H7 (cell line): Measurements from ENCODE around the gene EPOP. TPM values are rescaled to one million over a fixed set of nuclear protein-coding genes. Genes with fewer than 3 reads are reported as not detected.

Experiments used
- DNase-seq: peaks from one replicate; pipeline ENCODE4 v3.0.0; 2012
- H3K27me3 ChIP-seq: 2 replicates; pipeline ENCODE4 v1.6.0; 2011; ENCODE audit warnings: mild to moderate bottlenecking, low read length; ENCODE audit not compliant: control insufficient read depth, insufficient read depth
- H3K36me3 ChIP-seq: replicated peaks from 2 replicates; pipeline ENCODE4 v1.5.1; 2011; ENCODE audit warnings: low read length; ENCODE audit not compliant: control insufficient read depth, insufficient read depth
- H3K4me3 ChIP-seq: 2 replicates; pipeline ENCODE4 v1.5.1; 2011; ENCODE audit warnings: low read depth, mild to moderate bottlenecking, control low read depth, low read length, moderate library complexity; ENCODE audit not compliant: insufficient read depth
- total RNA-seq: library from RNA; depleted of rRNA; stranded (reverse); fragments of >200 nt; shearing (Covaris generic); gene quantifications from 2 replicates; pipeline ENCODE4 v1.2.3, GENCODE V29; 2014

EPOP gene
- total RNA-seq, 1 experiment from 2014 or later: 6.2 TPM

DNA sequence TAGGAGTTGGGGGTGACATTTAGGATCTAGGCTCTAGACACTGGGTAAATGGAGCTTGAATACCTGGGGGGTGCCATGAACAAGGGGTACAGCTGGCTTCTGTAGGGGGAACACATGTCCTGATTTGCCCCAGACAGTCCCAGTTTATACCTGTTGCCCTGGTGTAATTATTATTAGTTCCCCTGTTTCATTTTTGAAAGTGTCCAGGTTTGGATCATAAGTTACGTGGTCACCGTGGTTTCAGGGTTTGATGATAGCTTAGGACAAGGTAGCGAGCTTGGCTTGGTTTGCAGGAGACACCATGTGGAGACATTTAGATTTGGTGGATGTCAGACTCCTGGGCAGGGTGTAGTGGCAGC, 35.8 kb upstream of the EPOP start:
- Histone ChIP-seq H3K27me3 (peaks cover 23% of the 10 kb centered on the region; the same call in 1 of the 2 replicates), H3K36me3 (no peaks in the 10 kb centered on the region; the same call in 1 of the 2 replicates), H3K4me3 (no peak overlapping the region)
- DNase-seq: no peak

DNA sequence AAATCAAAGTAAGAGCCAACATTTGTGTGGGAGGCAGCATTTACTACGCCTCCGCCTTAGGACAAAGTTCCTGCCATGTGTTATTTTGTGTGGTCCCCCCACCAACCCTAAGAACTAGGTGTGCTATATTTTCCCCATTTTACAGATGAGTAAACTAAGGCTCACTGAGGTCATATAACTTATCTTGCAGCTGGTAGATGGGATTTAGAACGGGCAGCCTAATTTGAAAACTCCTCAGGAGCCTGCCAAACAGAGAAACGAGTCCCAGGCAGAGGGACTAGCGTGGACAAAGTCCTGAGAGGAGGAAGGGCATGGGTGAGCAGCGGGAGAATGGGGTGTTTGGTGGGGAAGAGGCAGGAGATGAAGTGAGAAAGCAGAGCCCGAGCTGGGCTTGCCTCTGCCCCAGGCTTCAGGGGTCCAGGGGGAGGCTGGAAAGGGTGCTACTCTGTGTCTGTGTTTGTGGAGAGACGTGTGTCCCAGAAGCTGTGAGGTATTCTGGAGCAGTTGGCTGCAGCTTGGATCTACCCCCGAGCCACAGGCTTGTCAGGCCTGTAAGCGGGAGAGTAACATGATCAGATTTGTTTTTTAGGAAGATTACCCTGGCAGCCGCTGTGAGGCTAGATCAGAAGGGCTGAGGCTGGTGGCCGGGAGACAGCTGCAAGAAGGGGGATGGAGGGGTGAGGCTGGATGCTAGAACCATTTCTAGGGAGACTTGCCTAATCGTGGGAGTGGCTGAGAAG, 35.3 kb upstream of the EPOP start:
- H3K4me3 ChIP-seq: no peak overlapping the region
- H3K27me3 ChIP-seq: peaks cover 23% of the 10 kb centered on the region; the same call in 1 of the 2 replicates
- H3K36me3 ChIP-seq: no peaks in the 10 kb centered on the region; the same call in 1 of the 2 replicates
- DNase-seq: peak; percentile 32

DNA sequence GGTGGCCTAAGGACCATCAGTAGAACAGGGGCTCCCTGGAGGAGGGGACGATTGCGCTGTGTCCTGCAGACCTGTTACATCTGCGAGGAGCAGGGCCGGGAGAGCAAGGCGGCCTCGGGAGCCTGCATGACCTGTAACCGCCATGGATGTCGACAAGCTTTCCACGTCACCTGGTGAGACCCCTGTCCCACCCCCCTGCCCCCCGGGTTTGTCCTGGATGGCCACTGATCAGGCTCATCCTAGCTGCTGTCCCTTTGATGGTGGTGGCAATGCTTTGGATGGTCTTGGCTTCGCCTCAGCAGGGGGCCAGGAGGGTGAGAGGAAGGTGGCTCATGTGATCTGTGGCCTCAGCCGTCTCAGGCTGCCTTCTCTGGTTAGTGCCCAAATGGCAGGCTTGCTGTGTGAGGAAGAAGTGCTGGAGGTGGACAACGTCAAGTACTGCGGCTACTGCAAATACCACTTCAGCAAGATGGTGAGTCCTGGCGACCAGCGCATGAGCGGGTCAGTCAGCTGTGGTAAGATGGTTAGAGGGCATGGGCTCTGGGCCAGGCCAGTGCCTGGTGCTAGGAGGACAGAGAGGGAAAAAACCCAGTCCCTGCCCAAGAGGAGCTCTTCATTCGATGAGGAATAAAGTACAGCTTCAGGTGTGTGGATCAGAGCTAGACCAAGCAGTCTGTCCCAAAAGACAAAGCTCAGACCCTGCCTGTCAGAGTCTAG, 34.5 kb upstream of the EPOP start:
- Histone ChIP-seq H3K36me3 (no peaks in the 10 kb centered on the region), H3K4me3 (no peak overlapping the region), H3K27me3 (peaks cover 29% of the 10 kb centered on the region)
- no peak for DNase-seq

DNA sequence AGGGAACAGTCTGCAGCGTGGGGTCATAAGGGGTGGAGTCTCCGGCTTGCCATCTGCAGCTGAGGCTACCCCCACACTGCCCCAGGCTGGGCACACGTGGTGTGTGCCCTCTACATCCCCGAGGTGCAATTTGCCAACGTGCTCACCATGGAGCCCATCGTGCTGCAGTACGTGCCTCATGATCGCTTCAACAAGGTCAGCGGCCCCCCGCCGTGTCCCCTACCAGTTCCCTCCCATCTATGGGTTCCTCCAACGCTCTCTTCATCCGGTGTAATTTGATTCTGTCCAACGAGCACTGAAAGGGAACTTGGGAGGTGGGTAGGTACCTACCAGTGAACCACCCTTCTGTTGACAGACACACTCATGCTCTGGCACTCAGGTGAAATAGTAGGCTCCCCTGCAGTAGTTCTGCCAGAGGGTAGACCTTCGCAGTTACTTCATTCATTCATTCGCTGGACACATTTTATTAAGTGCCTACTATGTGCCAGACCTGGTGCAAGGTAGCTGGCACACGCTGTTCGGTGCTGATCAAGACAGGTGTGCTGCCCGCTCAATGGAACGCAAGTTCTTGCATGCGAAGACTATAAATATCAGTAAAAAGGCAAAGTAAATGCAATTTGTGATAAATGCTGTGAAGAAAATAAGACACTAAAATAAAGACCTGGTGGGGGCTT, 33.1 kb upstream of the EPOP start:
- DNase-seq: peak; percentile 52
- peak overlapping the region; percentile 10; the same call in 1 of the 2 replicates for H3K4me3 ChIP-seq
- H3K36me3 ChIP-seq: no peaks in the 10 kb centered on the region
- H3K27me3 ChIP-seq: peaks cover 40% of the 10 kb centered on the region

DNA sequence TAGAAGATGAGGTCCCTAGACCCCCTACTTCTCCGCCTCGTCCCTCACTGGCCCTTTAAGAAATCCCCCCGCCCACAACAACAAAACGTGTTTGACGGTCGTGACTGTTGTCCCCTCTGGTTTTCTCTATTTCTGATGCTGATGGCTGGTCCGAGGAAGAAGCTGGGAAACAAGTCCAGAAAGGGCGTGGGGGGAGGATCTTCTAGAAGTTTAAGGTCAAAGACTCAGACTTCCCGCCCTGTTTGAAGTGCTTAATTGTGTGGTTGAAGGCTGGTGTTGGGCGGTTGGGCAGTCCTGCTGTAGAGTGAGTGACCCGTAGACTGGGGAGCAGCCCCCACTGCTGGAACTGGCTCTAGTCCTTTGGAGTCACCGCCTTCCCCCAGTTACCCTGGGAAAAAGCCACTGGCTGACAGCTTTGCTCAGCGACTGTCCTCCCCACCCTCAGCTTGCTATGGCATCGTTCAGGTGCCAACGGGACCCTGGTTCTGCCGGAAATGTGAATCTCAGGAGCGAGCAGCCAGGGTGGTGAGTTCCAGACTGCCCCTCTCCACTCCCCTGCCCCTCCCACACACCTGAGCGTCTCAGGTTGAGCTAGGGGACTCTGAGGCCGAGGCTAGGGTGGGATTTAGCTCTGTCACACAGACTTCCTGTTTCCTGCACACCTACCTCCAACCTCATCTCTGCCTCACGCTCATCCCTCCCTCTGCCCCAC, 31.9 kb upstream of the EPOP start:
- peak; percentile 63 for DNase-seq
- peaks cover 50% of the 10 kb centered on the region for H3K27me3 ChIP-seq

DNA sequence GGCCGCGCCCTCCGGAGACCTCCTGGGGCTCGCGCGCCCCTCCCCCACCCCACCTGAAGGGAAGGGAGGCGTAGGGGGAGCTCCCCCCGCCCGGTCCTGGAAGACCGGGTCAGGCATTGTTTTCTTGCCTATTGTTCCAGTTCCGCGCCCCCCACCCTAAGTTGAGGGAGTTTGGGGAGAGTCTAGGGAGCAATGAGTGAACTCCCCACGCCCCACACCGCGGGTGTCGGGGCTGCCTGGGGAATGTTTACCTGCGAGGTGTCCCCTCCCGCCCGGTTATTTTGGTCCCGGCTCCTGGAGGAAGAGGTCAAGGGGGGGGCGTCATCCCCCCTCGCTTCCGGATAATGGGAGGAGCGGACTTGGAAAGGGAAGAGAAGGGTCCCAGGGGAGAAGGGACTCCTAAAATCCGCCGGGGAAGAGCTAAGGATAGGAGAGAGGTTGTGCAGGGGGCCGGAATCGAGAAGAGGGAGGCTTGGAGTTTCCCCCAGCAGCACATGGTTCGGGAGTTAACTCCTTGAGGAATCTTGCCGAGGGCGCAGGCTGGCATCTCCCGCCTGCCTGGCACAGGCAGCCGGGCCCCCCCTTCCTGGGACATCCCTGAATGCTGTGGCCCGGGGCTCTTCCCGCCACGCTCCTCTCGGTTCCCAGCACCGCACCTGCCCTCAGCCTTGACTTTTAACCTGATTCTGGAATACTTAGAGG, 31.2 kb upstream of the EPOP start:
- peak; percentile 89 for DNase-seq
- peaks cover 57% of the 10 kb centered on the region for H3K27me3 ChIP-seq
- H3K36me3 ChIP-seq: no peaks in the 10 kb centered on the region
- peak overlapping the region; percentile 42 for H3K4me3 ChIP-seq

More for the DNA sequence above, 31.9 kb upstream of the EPOP start:
- H3K36me3 ChIP-seq: no peaks in the 10 kb centered on the region
- peak overlapping the region; percentile 42 for H3K4me3 ChIP-seq

DNA sequence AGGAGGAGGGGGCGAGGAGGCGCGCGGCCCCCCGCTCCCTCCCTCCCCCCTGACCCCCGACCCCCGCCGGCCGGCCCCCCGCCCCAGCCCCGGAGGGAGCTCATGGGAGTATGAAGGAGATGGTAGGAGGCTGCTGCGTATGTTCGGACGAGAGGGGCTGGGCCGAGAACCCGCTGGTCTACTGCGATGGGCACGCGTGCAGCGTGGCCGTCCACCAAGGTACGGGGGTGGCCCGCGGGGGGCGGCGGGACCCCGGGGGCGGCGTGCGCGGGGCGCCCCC, 30.7 kb upstream of the EPOP start:
- H3K27me3 ChIP-seq: peaks cover 62% of the 10 kb centered on the region
- peak overlapping the region; percentile 42 for H3K4me3 ChIP-seq
- H3K36me3 ChIP-seq: no peaks in the 10 kb centered on the region
- peak; percentile 91 for DNase-seq

DNA sequence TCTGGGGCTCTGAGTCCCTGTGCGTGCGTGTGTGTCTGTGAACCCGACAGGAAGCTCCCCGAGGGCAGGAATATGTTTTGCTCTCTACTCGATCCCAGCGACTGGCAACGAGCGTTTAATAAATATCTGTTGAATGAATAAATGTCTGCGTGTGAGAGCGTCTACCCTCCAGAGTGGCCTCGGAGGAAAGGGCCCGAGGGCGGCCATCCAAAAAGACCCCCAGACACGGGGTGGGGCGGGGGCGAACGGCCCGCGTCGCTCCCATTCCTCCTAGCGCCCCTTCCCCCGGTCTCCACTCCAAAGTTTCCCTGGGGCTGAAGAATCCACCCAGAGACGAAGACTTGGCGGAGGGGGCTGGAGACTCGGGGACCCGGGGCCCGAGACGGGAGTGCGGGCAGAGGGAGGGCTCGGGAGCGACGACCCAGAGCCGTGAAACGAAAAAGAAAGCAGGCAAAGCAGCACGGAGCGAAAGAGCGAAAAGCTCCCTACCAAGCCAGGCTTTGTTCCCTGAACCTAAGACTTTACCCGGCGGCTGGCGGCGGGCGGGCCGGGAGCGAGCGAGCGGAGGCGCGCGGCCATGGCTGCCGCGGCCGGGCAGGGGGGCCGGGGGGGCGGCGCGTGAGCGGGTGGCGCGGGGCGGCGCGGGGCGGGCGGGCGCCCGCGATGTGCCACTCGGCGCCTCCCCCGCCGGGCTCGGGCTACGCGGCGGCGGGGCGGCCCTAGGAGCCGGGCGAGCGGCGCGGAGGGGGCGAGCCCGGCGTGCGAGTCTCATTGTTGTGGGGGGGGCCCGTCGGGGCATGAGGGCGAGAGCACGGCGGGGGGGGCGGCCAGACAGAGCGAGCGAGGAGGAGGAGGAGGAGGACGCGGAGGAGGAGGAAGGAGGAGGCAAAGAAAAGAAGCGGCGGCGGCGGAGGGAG, 30.1 kb upstream of the EPOP start, which contains the start of gene MLLT6:
Gene MLLT6, plus strand, starts transcription at position 668 of the 917 bp plus-strand sequence. CDS start 360 bp downstream, outside the sequence.
- peak; percentile 94 for DNase-seq
- peaks cover 67% of the 10 kb centered on the region for H3K27me3 ChIP-seq

DNA sequence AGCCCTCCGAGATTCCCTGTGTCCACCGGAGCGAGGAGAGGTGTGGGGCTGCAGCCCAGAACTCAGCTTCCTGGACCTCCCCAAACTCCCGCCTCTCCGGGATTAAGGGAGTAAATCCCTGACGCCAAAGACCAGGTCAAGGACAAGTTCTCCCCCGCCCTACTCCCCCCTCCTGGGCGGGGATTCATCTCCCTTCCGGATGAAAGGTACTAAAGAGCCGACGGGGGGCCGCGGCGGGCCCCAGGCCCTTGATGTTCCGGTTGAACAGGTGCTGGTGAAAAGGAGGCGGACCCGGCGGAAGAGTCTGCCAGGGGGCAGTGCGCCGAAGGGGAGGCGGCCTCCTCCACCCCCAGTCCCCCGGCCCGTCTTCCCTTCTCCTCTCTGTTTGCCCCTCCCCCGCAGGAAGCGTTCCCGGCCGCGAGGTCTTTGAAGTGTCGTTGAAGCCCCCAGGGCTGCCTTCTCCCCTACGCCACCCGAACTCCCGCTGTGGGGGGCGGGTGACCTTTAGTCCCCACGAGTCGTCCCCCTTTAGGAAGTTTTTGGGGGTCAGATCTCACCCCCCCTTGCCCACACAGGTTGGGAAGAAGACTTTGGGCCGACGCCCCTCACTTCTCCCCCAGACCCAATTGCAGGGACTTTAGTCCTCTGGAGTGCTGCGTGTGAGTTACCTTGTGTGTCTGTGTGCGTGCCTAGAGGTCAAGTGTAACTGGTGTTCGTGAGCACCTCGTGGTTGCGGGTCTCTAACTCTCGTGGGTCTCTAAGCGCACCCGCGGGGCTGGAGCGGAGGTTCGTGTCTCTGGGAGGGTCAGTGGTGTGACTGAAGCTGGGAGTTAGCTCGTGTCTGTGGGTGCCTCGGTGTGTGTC, 29.2 kb upstream of the EPOP start:
- H3K36me3 ChIP-seq: no peaks in the 10 kb centered on the region
- H3K27me3 ChIP-seq: peaks cover 75% of the 10 kb centered on the region
- DNase-seq: peak; percentile 99
- peak overlapping the region; percentile 42 for H3K4me3 ChIP-seq

More for the DNA sequence above, 30.1 kb upstream of the EPOP start, which contains the start of gene MLLT6:
- peak within 1 kb of the TSS; percentile 42 for H3K4me3 ChIP-seq
- no peaks in the 10 kb centered on the region for H3K36me3 ChIP-seq

DNA sequence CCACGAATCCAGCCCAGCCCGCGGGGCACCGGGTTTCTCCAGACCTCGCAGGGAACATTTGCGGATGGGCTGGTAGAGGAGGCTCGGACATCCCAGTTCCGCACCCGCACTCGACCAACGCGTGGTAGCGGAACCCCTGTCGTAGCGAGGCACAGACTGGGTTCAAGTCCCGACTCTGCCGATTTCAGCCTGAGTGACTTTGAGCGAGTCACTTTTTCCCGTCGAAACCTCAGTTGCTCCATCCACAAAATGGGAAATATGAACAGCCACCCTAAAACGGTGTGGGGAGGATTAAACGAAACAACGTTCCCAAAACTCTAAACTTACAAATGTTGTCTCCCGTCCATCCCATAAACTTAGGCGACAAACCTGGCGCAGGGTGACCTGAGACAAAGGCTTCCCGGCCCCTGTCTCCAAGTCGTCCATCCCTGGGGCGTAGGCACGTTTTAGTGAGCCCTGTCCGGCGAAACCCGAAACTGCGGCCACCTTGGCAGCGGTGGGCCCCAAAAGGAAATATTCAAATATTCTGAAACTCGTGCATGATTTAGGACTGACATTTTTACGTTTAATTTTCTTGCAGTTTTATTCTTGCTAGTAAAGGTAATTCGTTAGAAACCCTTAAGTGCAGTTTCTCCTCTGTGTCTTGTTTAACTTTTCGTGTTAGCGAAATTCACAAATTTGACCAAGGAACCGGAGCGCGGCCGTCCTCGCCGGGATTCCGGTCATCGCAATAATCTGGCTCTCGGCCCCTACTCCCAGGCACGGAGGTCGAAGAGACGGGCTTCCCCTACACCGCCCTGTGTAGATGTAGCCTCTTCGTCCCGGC, 28.4 kb upstream of the EPOP start:
- H3K36me3 ChIP-seq: no peaks in the 10 kb centered on the region
- H3K4me3 ChIP-seq: peak overlapping the region; percentile 60
- DNase-seq: peak; percentile 60
- peaks cover 76% of the 10 kb centered on the region for H3K27me3 ChIP-seq

DNA sequence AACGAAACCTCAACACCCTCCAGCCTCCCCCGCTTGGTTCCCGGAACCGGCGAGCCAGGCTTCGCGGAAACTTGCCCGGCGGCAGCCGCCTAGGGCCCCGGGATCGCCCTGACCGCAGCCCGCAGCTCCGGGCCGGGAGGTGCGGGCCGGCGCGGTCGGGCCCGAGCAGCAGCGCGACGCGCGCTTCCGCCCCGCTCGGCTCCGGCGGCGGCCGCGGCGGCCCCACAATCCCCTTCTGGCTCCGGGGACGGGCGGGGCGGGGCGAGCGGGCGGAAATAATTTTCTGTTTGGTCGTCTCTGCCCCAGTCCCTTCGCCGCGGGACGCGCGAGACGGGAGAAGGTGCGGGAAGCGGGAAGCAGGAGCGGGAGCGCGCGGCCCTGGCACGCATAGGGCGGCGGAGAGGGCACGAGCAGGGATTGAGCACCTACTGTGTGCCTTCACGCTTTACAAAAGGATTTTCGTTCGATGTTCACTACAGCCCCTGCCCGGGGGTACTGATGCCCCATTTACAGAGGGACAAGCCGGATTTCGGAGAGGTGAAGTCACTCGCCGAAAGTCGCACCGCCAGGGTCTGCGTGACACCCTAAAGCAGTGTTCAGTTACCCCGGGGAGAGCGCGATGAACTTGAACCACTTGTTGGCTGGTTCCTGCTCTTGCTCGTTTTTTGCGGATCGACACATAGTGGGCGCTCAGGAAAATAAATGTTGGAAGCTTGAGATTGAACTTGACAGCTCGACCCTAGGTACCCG, 27.6 kb upstream of the EPOP start:
- DNase-seq: peak; percentile 94
- Histone ChIP-seq H3K36me3 (no peaks in the 10 kb centered on the region), H3K4me3 (peak overlapping the region; percentile 60), H3K27me3 (peaks cover 71% of the 10 kb centered on the region)
